ENCODE data around the gene TUBB3.

The TUBB3 gene

GRCh38 chr16:89938175-89938885 lies 15.2 kb downstream of the TUBB3 start:
- H3K9ac ChIP-seq (ENCODE audit: low read length in 5 of 5), result no peak overlapping the region
- H3K27me3 ChIP-seq (ENCODE audit: control insufficient read depth in 5 of 5, insufficient read depth in 4 of 5, low read length in 5 of 5), result peaks cover 0 to 10% (median 0%) of the 10 kb centered on the region in 5 donors
- H3K9me3 ChIP-seq (ENCODE audit: control insufficient read depth in 5 of 5, low read length in 5 of 5), result no peaks in the 10 kb centered on the region
- no peak overlapping the region for H3K27ac ChIP-seq (ENCODE audit: low read depth, low read length)
- no peak overlapping the region for H3K4me3 ChIP-seq (ENCODE audit: low read depth in 1 of 5, low read length in 5 of 5)
- no peaks in the 10 kb centered on the region for H3K4me1 ChIP-seq (ENCODE audit: control insufficient read depth in 5 of 5, insufficient read depth in 5 of 5, low read length in 5 of 5)
- no peaks in the 10 kb centered on the region for H3K36me3 ChIP-seq (ENCODE audit: control insufficient read depth in 5 of 5, insufficient read depth in 5 of 5, low read length in 5 of 5)

DNA sequence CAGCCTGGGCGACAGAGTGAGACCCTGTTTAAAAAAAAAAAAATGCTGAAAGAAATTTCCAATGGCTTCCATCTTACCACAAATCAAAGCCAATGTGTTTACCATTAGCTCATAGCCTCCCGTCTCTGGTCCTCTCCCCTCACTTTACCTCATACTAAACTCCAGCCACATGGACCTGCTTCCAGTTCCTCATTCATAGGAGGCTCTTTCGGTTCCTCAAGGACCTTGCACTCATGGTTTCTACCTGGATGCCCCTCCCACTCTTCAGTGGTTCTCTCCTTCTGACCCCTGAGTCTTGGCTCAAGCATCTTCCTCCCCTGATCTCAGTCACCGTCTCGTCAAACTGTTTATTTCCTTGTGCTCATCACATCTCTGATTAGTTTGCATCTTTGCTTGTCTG lies 21.6 kb downstream of the TUBB3 start:
- Histone ChIP-seq H3K9me3 (ENCODE audit: control insufficient read depth in 5 of 5, low read length in 5 of 5) (no peaks in the 10 kb centered on the region), H3K4me1 (ENCODE audit: control insufficient read depth in 5 of 5, insufficient read depth in 5 of 5, low read length in 5 of 5) (peaks cover 0 to 18% (median 15%) of the 10 kb centered on the region in 5 donors), H3K27me3 (ENCODE audit: control insufficient read depth in 5 of 5, insufficient read depth in 4 of 5, low read length in 5 of 5) (peaks cover 0 to 7% (median 4%) of the 10 kb centered on the region in 5 donors), H3K4me3 (ENCODE audit: low read depth in 1 of 5, low read length in 5 of 5) (no peak overlapping the region), H3K36me3 (ENCODE audit: control insufficient read depth in 5 of 5, insufficient read depth in 5 of 5, low read length in 5 of 5) (no peaks in the 10 kb centered on the region), H3K27ac (ENCODE audit: low read depth, low read length) (no peak overlapping the region), H3K9ac (ENCODE audit: low read length in 5 of 5) (no peak overlapping the region)

DNA sequence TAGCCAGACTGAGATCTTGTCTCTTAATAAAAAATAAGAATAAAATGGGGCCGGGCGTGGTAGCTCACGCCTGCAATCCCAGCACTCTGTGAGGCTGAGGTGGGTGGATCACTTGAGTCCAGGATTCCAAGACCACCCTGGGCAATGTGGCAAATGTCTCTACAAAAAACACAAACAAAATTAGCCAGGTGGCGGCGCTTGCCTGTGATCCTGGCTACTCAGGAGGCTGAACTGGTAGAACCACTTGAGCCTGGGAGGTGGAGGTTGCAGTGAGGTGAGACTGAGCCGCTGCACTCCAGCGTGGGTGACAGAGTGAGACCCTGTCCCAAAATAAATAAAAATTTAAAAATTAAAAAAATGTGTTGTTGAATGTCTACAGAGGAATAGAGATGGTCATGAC lies 22.5 kb downstream of the TUBB3 start:
- H3K4me3 ChIP-seq (ENCODE audit: low read depth in 1 of 5, low read length in 5 of 5), result no peak overlapping the region
- H3K9ac ChIP-seq (ENCODE audit: low read length in 5 of 5), result no peak overlapping the region
- H3K36me3 ChIP-seq (ENCODE audit: control insufficient read depth in 5 of 5, insufficient read depth in 5 of 5, low read length in 5 of 5), result no peaks in the 10 kb centered on the region
- H3K27me3 ChIP-seq (ENCODE audit: control insufficient read depth in 5 of 5, insufficient read depth in 4 of 5, low read length in 5 of 5), result peaks cover 0 to 7% (median 4%) of the 10 kb centered on the region in 5 donors
- no peaks in the 10 kb centered on the region for H3K9me3 ChIP-seq (ENCODE audit: control insufficient read depth in 5 of 5, low read length in 5 of 5)
- H3K4me1 ChIP-seq (ENCODE audit: control insufficient read depth in 5 of 5, insufficient read depth in 5 of 5, low read length in 5 of 5), result peaks cover 0 to 20% (median 16%) of the 10 kb centered on the region in 5 donors
- no peak overlapping the region for H3K27ac ChIP-seq (ENCODE audit: low read depth, low read length)

GRCh38 chr16:89946515-89946914 lies 23.4 kb downstream of the TUBB3 start:
- Histone ChIP-seq H3K4me1 (ENCODE audit: control insufficient read depth in 5 of 5, insufficient read depth in 5 of 5, low read length in 5 of 5) (peaks cover 0 to 20% (median 16%) of the 10 kb centered on the region in 5 donors), H3K4me3 (ENCODE audit: low read depth in 1 of 5, low read length in 5 of 5) (no peak overlapping the region), H3K27me3 (ENCODE audit: control insufficient read depth in 5 of 5, insufficient read depth in 4 of 5, low read length in 5 of 5) (peaks cover 0 to 7% (median 4%) of the 10 kb centered on the region in 5 donors), H3K36me3 (ENCODE audit: control insufficient read depth in 5 of 5, insufficient read depth in 5 of 5, low read length in 5 of 5) (no peaks in the 10 kb centered on the region), H3K9me3 (ENCODE audit: control insufficient read depth in 5 of 5, low read length in 5 of 5) (no peaks in the 10 kb centered on the region), H3K9ac (ENCODE audit: low read length in 5 of 5) (no peak overlapping the region), H3K27ac (ENCODE audit: low read depth, low read length) (no peak overlapping the region)

GRCh38 chr16:89949121-89949742 lies 26.1 kb downstream of the TUBB3 start:
- peak overlapping the region in 4 of 5 donors; percentile 66 to 86 (median 76) for H3K9ac ChIP-seq (ENCODE audit: low read length in 5 of 5)
- H3K36me3 ChIP-seq (ENCODE audit: control insufficient read depth in 5 of 5, insufficient read depth in 5 of 5, low read length in 5 of 5), result peaks cover 0 to 5% (median under 1%) of the 10 kb centered on the region in 5 donors
- H3K4me1 ChIP-seq (ENCODE audit: control insufficient read depth in 5 of 5, insufficient read depth in 5 of 5, low read length in 5 of 5), result peaks cover 0 to 26% (median 16%) of the 10 kb centered on the region in 5 donors
- peaks cover 0 to 7% (median 4%) of the 10 kb centered on the region in 5 donors for H3K27me3 ChIP-seq (ENCODE audit: control insufficient read depth in 5 of 5, insufficient read depth in 4 of 5, low read length in 5 of 5)
- H3K9me3 ChIP-seq (ENCODE audit: control insufficient read depth in 5 of 5, low read length in 5 of 5), result no peaks in the 10 kb centered on the region
- H3K4me3 ChIP-seq (ENCODE audit: low read depth in 1 of 5, low read length in 5 of 5), result peak overlapping the region in 4 of 5 donors; percentile 60 to 68 (median 64)
- H3K27ac ChIP-seq (ENCODE audit: low read depth, low read length), result no peak overlapping the region

GRCh38 chr16:89949756-89950155 lies 26.6 kb downstream of the TUBB3 start:
- Histone ChIP-seq H3K27ac (ENCODE audit: low read depth, low read length) (no peak overlapping the region), H3K27me3 (ENCODE audit: control insufficient read depth in 5 of 5, insufficient read depth in 4 of 5, low read length in 5 of 5) (peaks cover 0 to 4% (median 2%) of the 10 kb centered on the region in 5 donors), H3K9ac (ENCODE audit: low read length in 5 of 5) (peak overlapping the region in 4 of 5 donors; percentile 4 to 86 (median 68)), H3K4me3 (ENCODE audit: low read depth in 1 of 5, low read length in 5 of 5) (peak overlapping the region in 4 of 5 donors; percentile 60 to 68 (median 64)), H3K36me3 (ENCODE audit: control insufficient read depth in 5 of 5, insufficient read depth in 5 of 5, low read length in 5 of 5) (peaks cover 0 to 10% (median 4%) of the 10 kb centered on the region in 5 donors), H3K9me3 (ENCODE audit: control insufficient read depth in 5 of 5, low read length in 5 of 5) (no peaks in the 10 kb centered on the region), H3K4me1 (ENCODE audit: control insufficient read depth in 5 of 5, insufficient read depth in 5 of 5, low read length in 5 of 5) (peaks cover 0 to 26% (median 16%) of the 10 kb centered on the region in 5 donors)

- no peak overlapping the region for H3K9ac ChIP-seq (ENCODE audit: low read length in 5 of 5)
- H3K36me3 ChIP-seq (ENCODE audit: control insufficient read depth in 5 of 5, insufficient read depth in 5 of 5, low read length in 5 of 5), result peaks cover 0 to 24% (median 10%) of the 10 kb centered on the region in 5 donors
Measured at GRCh38 chr16:89951509-89951908, 28.4 kb downstream of the TUBB3 start.

GRCh38 chr16:89952049-89952448 lies 28.9 kb downstream of the TUBB3 start:
- Histone ChIP-seq H3K4me3 (ENCODE audit: low read depth in 1 of 5, low read length in 5 of 5) (no peak overlapping the region), H3K27me3 (ENCODE audit: control insufficient read depth in 5 of 5, insufficient read depth in 4 of 5, low read length in 5 of 5) (no peaks in the 10 kb centered on the region), H3K9me3 (ENCODE audit: control insufficient read depth in 5 of 5, low read length in 5 of 5) (no peaks in the 10 kb centered on the region), H3K4me1 (ENCODE audit: control insufficient read depth in 5 of 5, insufficient read depth in 5 of 5, low read length in 5 of 5) (peaks cover 0 to 31% (median 16%) of the 10 kb centered on the region in 5 donors), H3K36me3 (ENCODE audit: control insufficient read depth in 5 of 5, insufficient read depth in 5 of 5, low read length in 5 of 5) (peaks cover 0 to 29% (median 15%) of the 10 kb centered on the region in 5 donors), H3K9ac (ENCODE audit: low read length in 5 of 5) (no peak overlapping the region), H3K27ac (ENCODE audit: low read depth, low read length) (no peak overlapping the region)

More at GRCh38 chr16:89951509-89951908, 28.4 kb downstream of the TUBB3 start:
- Histone ChIP-seq H3K4me1 (ENCODE audit: control insufficient read depth in 5 of 5, insufficient read depth in 5 of 5, low read length in 5 of 5) (peaks cover 0 to 27% (median 16%) of the 10 kb centered on the region in 5 donors), H3K9me3 (ENCODE audit: control insufficient read depth in 5 of 5, low read length in 5 of 5) (no peaks in the 10 kb centered on the region), H3K27ac (ENCODE audit: low read depth, low read length) (no peak overlapping the region), H3K27me3 (ENCODE audit: control insufficient read depth in 5 of 5, insufficient read depth in 4 of 5, low read length in 5 of 5) (no peaks in the 10 kb centered on the region), H3K4me3 (ENCODE audit: low read depth in 1 of 5, low read length in 5 of 5) (no peak overlapping the region)

- Histone ChIP-seq H3K4me1 (ENCODE audit: control insufficient read depth in 5 of 5, insufficient read depth in 5 of 5, low read length in 5 of 5) (peaks cover 0 to 33% (median 15%) of the 10 kb centered on the region in 5 donors), H3K9me3 (ENCODE audit: control insufficient read depth in 5 of 5, low read length in 5 of 5) (no peaks in the 10 kb centered on the region), H3K27ac (ENCODE audit: low read depth, low read length) (no peak overlapping the region), H3K27me3 (ENCODE audit: control insufficient read depth in 5 of 5, insufficient read depth in 4 of 5, low read length in 5 of 5) (no peaks in the 10 kb centered on the region), H3K9ac (ENCODE audit: low read length in 5 of 5) (no peak overlapping the region), H3K36me3 (ENCODE audit: control insufficient read depth in 5 of 5, insufficient read depth in 5 of 5, low read length in 5 of 5) (peaks cover 0 to 34% (median 20%) of the 10 kb centered on the region in 5 donors), H3K4me3 (ENCODE audit: low read depth in 1 of 5, low read length in 5 of 5) (no peak overlapping the region)
Measured at GRCh38 chr16:89952551-89952950, 29.4 kb downstream of the TUBB3 start.

All from subcutaneous abdominal adipose tissue (tissue), 5 donors.